ENCODE measurements around the gene TMX2.

Gene TMX2

GRCh38 chr11:57771365-57771764 lies 59.0 kb downstream of the TMX2 start:
- DNase-seq = no peak

- DNase-seq = no peak
Observed at GRCh38 chr11:57772562-57772961, 60.2 kb downstream of the TMX2 start.

DNA sequence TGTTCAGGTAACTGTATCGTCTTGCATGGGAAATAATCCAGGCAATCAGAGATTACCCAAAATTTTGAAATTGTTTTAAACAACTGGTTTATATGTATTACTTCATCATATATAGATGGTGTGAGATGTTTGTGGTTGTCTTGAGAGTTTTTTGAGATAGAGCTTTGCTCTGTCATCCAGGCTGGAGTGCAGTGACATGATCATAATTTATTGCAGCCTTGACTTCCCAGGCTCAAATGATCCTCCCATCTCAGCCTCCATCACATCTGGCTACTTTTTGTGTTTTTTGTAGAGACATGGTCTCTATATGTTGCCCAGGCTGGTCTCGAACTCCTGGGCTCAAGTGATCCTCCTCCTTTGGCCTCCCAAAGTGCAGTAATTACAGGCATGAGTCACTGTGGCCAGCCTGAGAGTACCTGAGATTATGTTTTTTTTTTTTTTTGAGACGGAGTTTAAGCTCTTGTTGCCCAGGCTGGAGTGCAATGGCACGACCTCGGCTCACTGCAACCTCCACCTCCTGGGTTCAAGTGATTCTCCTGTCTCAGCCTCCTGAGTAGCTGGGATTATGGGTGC lies 60.7 kb downstream of the TMX2 start:
- no peak for DNase-seq

GRCh38 chr11:57775491-57775890 lies 63.1 kb downstream of the TMX2 start:
- DNase-seq = no peak

DNA sequence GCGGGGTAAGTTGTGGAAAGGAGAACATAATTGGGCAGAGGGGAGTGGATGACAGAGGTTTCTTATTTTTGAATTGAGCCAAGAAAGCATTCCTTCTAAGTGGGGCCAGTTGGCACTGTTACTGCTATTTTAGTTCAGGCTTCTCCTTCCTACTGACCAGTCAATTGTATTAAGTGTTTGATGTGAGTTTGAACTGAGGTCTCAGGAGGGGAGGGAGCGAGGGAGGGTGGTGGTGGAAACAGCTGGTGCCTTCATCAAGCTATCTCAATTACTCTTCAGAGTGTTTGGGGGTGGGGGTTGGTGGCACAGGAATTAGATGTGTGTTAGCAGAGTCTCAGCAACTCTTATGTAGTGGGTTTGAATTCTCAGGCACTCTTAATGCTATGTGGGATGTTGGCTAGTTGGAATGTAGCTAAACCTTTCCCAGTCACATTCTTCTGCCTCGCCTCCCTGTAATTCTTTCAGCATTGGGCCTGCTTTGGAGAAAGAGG lies 63.7 kb downstream of the TMX2 start:
- no peak for DNase-seq

- DNase-seq = no peak
Observed at GRCh38 chr11:57776577-57777210, 64.3 kb downstream of the TMX2 start.

- DNase-seq = no peak
Observed at GRCh38 chr11:57777969-57778317, 65.5 kb downstream of the TMX2 start.

- no peak for DNase-seq
Observed at GRCh38 chr11:57778318-57779037, 66.1 kb downstream of the TMX2 start.

DNA sequence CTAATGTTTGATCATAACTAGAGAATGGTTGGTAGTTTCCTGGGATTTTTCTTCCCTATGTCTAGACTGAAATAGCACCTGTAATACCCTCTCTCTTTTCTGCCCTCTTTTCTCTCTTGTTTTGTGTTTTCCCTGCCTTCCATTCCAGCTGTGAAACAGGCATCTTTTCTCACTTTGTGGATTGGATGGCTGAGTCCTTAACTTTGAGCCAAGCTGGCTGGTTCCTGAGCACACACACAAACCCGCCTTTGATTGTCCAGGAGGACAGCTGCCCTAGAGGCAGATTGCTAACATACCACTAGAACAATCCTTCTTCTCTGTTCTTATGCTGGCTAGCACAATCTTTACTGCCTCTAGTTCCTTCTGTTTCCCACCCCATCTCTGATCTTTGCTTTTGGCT lies 66.9 kb downstream of the TMX2 start:
- DNase-seq = no peak

DNA sequence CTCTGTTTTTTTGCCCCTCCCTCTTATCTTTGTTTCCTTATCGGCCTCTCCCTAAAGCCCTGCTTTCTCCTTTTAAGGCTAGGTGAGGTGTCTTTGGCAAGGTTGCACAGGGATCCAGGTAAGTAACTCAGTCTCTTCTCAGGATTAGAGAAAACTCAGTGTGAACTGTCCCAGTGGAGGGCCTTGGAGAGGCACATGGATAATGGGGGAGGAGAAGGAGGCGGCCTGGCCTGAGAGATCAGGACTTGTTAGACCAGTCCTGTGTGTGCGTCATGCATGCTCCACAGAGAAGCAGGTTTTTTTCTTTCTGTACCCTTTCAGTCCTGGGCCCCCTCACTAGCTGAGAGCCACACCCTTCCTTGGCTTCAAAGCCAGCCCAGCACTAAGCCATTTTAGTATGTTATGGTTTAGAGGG lies 69.1 kb downstream of the TMX2 start:
- DNase-seq = no peak

DNA sequence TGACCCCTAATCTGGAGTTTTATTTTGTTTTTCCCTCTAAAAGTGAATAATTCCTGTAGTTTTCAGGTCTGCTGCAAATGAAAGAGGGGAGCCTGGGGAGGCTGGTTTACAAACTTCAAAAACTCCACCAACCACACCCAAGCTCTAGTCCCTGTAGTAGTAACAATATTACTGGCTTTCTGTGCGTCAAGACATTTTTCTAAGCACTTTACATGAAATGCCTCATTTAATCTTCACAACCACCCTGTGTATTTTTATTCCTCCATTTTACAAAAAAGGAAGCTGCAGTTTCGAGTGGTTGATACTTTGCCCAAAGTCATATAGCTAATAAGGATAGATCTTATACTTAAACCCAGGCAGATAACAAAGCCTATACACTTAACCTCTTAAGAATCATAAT lies 72.7 kb downstream of the TMX2 start:
- DNase-seq = no peak

GRCh38 chr11:57786436-57786835 lies 74.0 kb downstream of the TMX2 start:
- DNase-seq = no peak

DNA sequence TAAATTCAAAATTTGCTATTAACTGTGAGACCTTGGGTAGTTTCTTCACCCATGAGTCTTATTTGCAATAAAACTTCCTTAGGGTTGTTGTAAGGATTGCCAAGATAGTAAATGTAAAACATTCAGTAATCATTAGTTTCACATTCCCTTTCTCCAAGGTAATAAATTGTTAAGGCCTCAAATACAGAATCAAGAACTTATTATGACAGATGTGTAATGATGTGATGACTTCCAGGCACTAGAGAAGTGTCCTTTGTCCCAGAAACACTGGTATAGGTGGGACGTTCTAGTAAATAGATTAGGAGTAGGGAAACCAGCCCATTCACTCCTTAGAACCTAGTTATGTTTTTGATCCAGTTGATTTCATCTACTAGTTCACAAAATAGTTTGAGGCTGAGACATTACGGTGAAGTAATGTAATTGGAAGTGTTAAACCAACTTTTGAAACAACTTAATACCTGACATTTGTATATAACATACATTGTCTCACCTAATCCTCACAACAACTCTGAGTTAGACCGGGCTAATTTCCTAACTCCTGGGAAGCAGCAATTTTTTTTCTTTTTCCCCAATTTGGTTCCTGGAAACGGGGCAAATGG lies 74.7 kb downstream of the TMX2 start:
- DNase-seq = no peak

- DNase-seq = no peak
Observed at GRCh38 chr11:57787920-57788702, 75.7 kb downstream of the TMX2 start.

DNA sequence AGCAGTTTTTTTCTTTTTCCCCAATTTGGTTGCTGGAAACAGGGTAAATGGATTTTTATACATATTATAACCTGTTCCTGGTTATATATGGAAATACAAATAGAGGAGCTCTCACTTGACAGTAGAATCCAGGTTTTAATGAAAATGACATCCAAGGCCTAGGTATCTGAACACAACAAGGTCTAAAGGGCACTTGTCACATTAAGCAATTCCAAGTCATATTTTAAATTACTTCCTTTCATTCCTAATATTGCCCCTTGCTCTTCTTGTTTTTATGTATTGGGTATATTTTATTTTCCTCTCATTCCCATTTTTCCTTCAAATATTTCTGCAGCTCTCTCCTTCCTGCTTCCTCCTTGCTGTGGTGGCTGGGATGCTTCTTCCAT lies 76.3 kb downstream of the TMX2 start:
- no peak for DNase-seq
